Activated naive CD4-positive, alpha-beta T cell treated with anti-CD3 and anti-CD28 coated beads, Interleukin-2, amount 50 U/mL, for 16 hours (primary cell): ENCODE measurements around the gene CALHM4.

Experiments
- DNase-seq: peaks from one replicate; pipeline ENCODE4 v3.0.0-alpha.2; 2020

Gene CALHM4

GRCh38 chr6:116553451-116553850, at the start of gene CALHM4:
TSS of gene CALHM4 (plus strand) at chr6:116553751. CDS start at chr6:116553794, 43 bp downstream.
- no peak for DNase-seq

GRCh38 chr6:116507324-116507723, 46.2 kb upstream of the CALHM4 start:
- DNase-seq, result no peak

GRCh38 chr6:116508527-116508926, 45.0 kb upstream of the CALHM4 start:
- no peak for DNase-seq

GRCh38 chr6:116511424-116512110, 42.0 kb upstream of the CALHM4 start, which contains the start of gene CALHM5:
TSS of gene CALHM5 (plus strand) at chr6:116511639. CDS start at chr6:116511697, 58 bp downstream.
- no peak for DNase-seq

GRCh38 chr6:116512111-116512559, 41.4 kb upstream of the CALHM4 start:
- no peak for DNase-seq

GRCh38 chr6:116512734-116513133, 40.8 kb upstream of the CALHM4 start:
- no peak for DNase-seq

GRCh38 chr6:116513224-116513875, 40.2 kb upstream of the CALHM4 start:
- no peak for DNase-seq

GRCh38 chr6:116514111-116514510, 39.4 kb upstream of the CALHM4 start:
- DNase-seq, result no peak

GRCh38 chr6:116515141-116515540, 38.4 kb upstream of the CALHM4 start:
- no peak for DNase-seq

GRCh38 chr6:116518621-116519368, 34.8 kb upstream of the CALHM4 start:
- no peak for DNase-seq

- DNase-seq, result no peak
Measured at GRCh38 chr6:116522896-116523295, 30.7 kb upstream of the CALHM4 start.

- DNase-seq, result no peak
Measured at GRCh38 chr6:116524236-116524635, 29.3 kb upstream of the CALHM4 start.

- DNase-seq, result no peak
Measured at GRCh38 chr6:116528133-116528532, 25.4 kb upstream of the CALHM4 start.

- no peak for DNase-seq
Measured at GRCh38 chr6:116528780-116529179, 24.8 kb upstream of the CALHM4 start.

GRCh38 chr6:116529466-116530290, 23.9 kb upstream of the CALHM4 start:
- DNase-seq, result no peak

GRCh38 chr6:116530436-116530835, 23.1 kb upstream of the CALHM4 start:
- no peak for DNase-seq

- DNase-seq, result peak; percentile 61
Measured at GRCh38 chr6:116531675-116532570, 21.6 kb upstream of the CALHM4 start.

- DNase-seq, result no peak
Measured at GRCh38 chr6:116533233-116533957, 20.2 kb upstream of the CALHM4 start.

GRCh38 chr6:116535109-116535508, 18.4 kb upstream of the CALHM4 start:
- no peak for DNase-seq

- DNase-seq, result no peak
Measured at GRCh38 chr6:116536216-116536621, 17.3 kb upstream of the CALHM4 start.

GRCh38 chr6:116542426-116542825, 11.1 kb upstream of the CALHM4 start:
- no peak for DNase-seq
